ENCODE measurements around the gene CASQ1. TPM values are rescaled to one million over a fixed set of nuclear protein-coding genes. Genes with fewer than 3 reads are reported as not detected.

CASQ1 gene
- total and polyA plus RNA-seq, 9 of the 15 experiments (the other 6 are each of a cell fraction or from before 2014, with no cell fraction given), result not detected

- no peak overlapping the region for H2AFZ ChIP-seq (ENCODE audit: low read depth, low read length)
- in situ Hi-C loops (cut with MboI) (no loop called here), intact Hi-C loops (cut with micrococcal nuclease) (no loop called here)
- WGBS (ENCODE audit: insufficient coverage, low coverage, missing lambda C conversion rate), result 100% methylated on average over 2 of the region's 2 CpGs
- H3K27ac ChIP-seq (ENCODE audit: extremely low read depth, low read depth, low read length), result no peak overlapping the region
- no peaks in the 10 kb centered on the region for H3K9me1 ChIP-seq (ENCODE audit: control insufficient read depth, insufficient read depth, low read length)
- ChIA-PET CTCF (ENCODE audit: low intra/inter-chr PET ratio) (interaction anchor here (0.5 to 2.1 kb wide), 3 partner anchors 27 to 135 kb away, joined by 3 to 13 read pairs (median 8); no protein-coding TSS in a partner anchor), POLR2A (interaction anchor here (0.6 to 4.0 kb wide), 11 partner anchors 9 to 196 kb away, joined by 3 to 41 read pairs (median 4); no protein-coding TSS in a partner anchor)
- no TSS peak for BruUV-seq (replicated peaks)
- DNase-seq (ENCODE audit: extremely low read depth in 1 of 4, low spot score in 3 of 4) (no peak), FAIRE-seq (no peak), ATAC-seq (no peak)
- H3K9me3 ChIP-seq (replicated peaks; ENCODE audit: control insufficient read depth, insufficient read depth, low read depth, low read length), result no peaks in the 10 kb centered on the region
- H3K4me3 ChIP-seq, result no peak overlapping the region
- no peaks in the 10 kb centered on the region for H3K4me1 ChIP-seq (replicated peaks in 1 of 2; ENCODE audit: control insufficient read depth in 2 of 2, insufficient read depth in 2 of 2, low read length in 2 of 2)
- no peak overlapping the region for H3K4me2 ChIP-seq (ENCODE audit: insufficient read depth, low read length)
- no peaks in the 10 kb centered on the region for H3K27me3 ChIP-seq (ENCODE audit: control insufficient read depth in 2 of 2, insufficient read depth in 2 of 2, low read length in 2 of 2)
- no peaks in the 10 kb centered on the region for H4K20me1 ChIP-seq (replicated peaks; ENCODE audit: control insufficient read depth, insufficient read depth, low read length)
- no peaks in the 10 kb centered on the region for H3K79me2 ChIP-seq (ENCODE audit: control insufficient read depth, insufficient read depth, low read length)
- TF ChIP-seq ZNF311 (CRISPR knock-in tag; IDR thresholded peaks at IDR 0.05), result no peak
- TF ChIP-seq RBM39 (optimal IDR thresholded peaks at IDR 0.05; ENCODE audit: low read depth, low read length), result no peak
- TF ChIP-seq NR3C1 (CRISPR knock-in tag; IDR thresholded peaks at IDR 0.05), result no peak
- TF ChIP-seq POLR2H (tag; IDR thresholded peaks at IDR 0.05; ENCODE audit: low read depth), result no peak
- TF ChIP-seq ZNF511 (CRISPR knock-in tag; IDR thresholded peaks at IDR 0.05), result no peak
- TF ChIP-seq SNIP1 (IDR thresholded peaks at IDR 0.05; ENCODE audit: low read depth), result no peak
- TF ChIP-seq NCOA2 (IDR thresholded peaks at IDR 0.05; ENCODE audit: partially characterized antibody in 2 of 2), result no peak
- no peak for TF ChIP-seq ZNF696 (CRISPR knock-in tag; conservative IDR thresholded peaks at IDR 0.05)
- no peak for TF ChIP-seq CBX3 (IDR thresholded peaks at IDR 0.05; ENCODE audit: borderline replicate concordance in 1 of 2, low read length in 2 of 2)
- no peak for TF ChIP-seq NFIX (CRISPR knock-in tag; IDR thresholded peaks at IDR 0.05; ENCODE audit: low read depth)
- no peak for TF ChIP-seq XRCC5 (IDR thresholded peaks at IDR 0.05; ENCODE audit: low read depth, low read length)
- no peak for TF ChIP-seq HDAC6 (IDR thresholded peaks at IDR 0.05; ENCODE audit: low read depth, low read length)
- TF ChIP-seq CGGBP1 (CRISPR knock-in tag; IDR thresholded peaks at IDR 0.05), result no peak
- no peak for TF ChIP-seq TGIF2 (CRISPR knock-in tag; IDR thresholded peaks at IDR 0.05)
- TF ChIP-seq KLF1 (tag; IDR thresholded peaks at IDR 0.05), result no peak
- no peak for TF ChIP-seq HMGN3 (IDR thresholded peaks at IDR 0.05; ENCODE audit: borderline replicate concordance, extremely low read depth, insufficient read length, low read depth, low read length)
- TF ChIP-seq IRF1 (CRISPR knock-in tag; IDR thresholded peaks at IDR 0.05; ENCODE audit: borderline replicate concordance), result no peak
- TF ChIP-seq NFYB (IDR thresholded peaks at IDR 0.05; ENCODE audit: extremely low read depth, insufficient read length), result no peak
- no peak for TF ChIP-seq SMARCA5 (IDR thresholded peaks at IDR 0.05)
- peaks cover 98% of the 10 kb centered on the region for H3K36me3 ChIP-seq (ENCODE audit: control insufficient read depth, insufficient read depth, low read length)
- no peak overlapping the region for H3K9ac ChIP-seq (ENCODE audit: insufficient read depth in 1 of 2, low read depth in 2 of 2, low read length in 2 of 2)
Observed at GRCh38 chr1:160220301-160220700, 29.9 kb downstream of the CASQ1 start.

Measured in K562 (cell line).